GM21723 (cell line): ENCODE measurements around the gene BACH2.

ENCODE experiments used
- ATAC-seq: cut with Tn5 transposase; IDR thresholded peaks from one replicate; pipeline ENCODE4 v1.9.1; 2021; ENCODE audit warnings: mild to moderate bottlenecking, moderate library complexity; ENCODE audit not compliant: unreplicated experiment

BACH2 gene

GRCh38 chr6:90008189-90008907, 288.3 kb downstream of the BACH2 start:
- ATAC-seq, result peak; percentile 68

GRCh38 chr6:90005048-90005827, 291.4 kb downstream of the BACH2 start:
- no peak for ATAC-seq

GRCh38 chr6:90004511-90004910, 292.1 kb downstream of the BACH2 start:
- no peak for ATAC-seq

GRCh38 chr6:90003941-90004340, 292.7 kb downstream of the BACH2 start:
- ATAC-seq, result no peak

- no peak for ATAC-seq
These were observed 293.4 kb downstream of the BACH2 start for GRCh38 chr6:90003069-90003795.

GRCh38 chr6:90000864-90001731, 295.5 kb downstream of the BACH2 start:
- ATAC-seq, result no peak

- ATAC-seq, result no peak
These were observed 296.5 kb downstream of the BACH2 start for GRCh38 chr6:89999945-90000825.

- no peak for ATAC-seq
These were observed 297.5 kb downstream of the BACH2 start for GRCh38 chr6:89999154-89999553.

GRCh38 chr6:89997456-89998445, 298.9 kb downstream of the BACH2 start:
- no peak for ATAC-seq

GRCh38 chr6:89993411-89993810, 303.2 kb downstream of the BACH2 start:
- ATAC-seq, result no peak

GRCh38 chr6:89992818-89993217, 303.8 kb downstream of the BACH2 start:
- ATAC-seq, result no peak

- ATAC-seq, result no peak
These were observed 306.9 kb downstream of the BACH2 start for GRCh38 chr6:89989742-89990141.

- no peak for ATAC-seq
These were observed 308.8 kb downstream of the BACH2 start for GRCh38 chr6:89987830-89988229.

GRCh38 chr6:89987140-89987539, 309.5 kb downstream of the BACH2 start:
- ATAC-seq, result no peak

GRCh38 chr6:89986650-89987074, 310.0 kb downstream of the BACH2 start:
- no peak for ATAC-seq

- ATAC-seq, result no peak
These were observed 310.7 kb downstream of the BACH2 start for GRCh38 chr6:89985751-89986493.

GRCh38 chr6:89984926-89985750, 311.5 kb downstream of the BACH2 start:
- ATAC-seq, result no peak
